LNCAP (cell line): ENCODE results near the gene ZNF219.
A peak's percentile ranks its signal among the peaks of the same experiment; 100 is the strongest.

Experiments used
- TF ChIP-seq, protein P1 (sequence below): fragments of 450-650 bp; IDR thresholded peaks from 2 replicates; pipeline ENCODE4 v1.5.1; 2017; ENCODE audit warnings: mild to moderate bottlenecking

Gene ZNF219

DNA sequence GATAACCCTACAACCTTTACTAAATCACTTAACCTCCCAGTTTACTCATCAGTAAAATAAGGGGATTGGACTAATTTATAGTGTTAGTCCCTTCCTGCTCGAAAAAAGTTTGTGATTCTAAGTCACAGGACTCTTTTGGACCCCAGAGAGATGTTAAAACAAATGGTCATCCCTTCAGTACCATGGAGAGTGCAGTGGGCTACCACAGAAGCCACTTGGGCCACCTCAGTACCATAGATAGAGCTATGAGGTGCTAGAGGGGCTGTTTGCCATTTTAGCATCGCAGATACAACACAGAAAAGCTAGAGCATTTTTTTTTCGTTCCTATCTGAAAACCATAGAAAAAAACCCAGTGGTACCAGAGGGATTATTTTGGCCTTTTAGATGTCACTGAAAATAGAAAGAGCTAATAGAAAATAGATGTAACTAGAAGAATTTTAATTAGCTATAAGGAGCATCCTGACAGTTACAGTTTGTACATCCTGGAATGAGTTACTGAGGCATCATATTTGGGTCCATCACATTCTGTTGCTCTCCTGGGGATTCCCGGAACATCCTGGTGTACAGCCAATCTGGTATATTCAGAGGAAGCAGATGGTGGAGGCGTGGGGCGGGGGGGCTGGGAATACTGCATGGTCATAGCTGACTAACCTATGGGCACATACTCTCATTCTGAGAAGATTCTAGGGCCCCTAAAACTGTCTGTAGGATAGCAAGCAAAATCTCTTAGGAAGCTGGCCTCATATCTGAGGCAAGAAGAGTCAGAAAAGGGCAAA lies 2.8 kb downstream of the ZNF219 start:
- TF ChIP-seq, protein P1, sequence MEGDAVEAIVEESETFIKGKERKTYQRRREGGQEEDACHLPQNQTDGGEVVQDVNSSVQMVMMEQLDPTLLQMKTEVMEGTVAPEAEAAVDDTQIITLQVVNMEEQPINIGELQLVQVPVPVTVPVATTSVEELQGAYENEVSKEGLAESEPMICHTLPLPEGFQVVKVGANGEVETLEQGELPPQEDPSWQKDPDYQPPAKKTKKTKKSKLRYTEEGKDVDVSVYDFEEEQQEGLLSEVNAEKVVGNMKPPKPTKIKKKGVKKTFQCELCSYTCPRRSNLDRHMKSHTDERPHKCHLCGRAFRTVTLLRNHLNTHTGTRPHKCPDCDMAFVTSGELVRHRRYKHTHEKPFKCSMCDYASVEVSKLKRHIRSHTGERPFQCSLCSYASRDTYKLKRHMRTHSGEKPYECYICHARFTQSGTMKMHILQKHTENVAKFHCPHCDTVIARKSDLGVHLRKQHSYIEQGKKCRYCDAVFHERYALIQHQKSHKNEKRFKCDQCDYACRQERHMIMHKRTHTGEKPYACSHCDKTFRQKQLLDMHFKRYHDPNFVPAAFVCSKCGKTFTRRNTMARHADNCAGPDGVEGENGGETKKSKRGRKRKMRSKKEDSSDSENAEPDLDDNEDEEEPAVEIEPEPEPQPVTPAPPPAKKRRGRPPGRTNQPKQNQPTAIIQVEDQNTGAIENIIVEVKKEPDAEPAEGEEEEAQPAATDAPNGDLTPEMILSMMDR: no peak

DNA sequence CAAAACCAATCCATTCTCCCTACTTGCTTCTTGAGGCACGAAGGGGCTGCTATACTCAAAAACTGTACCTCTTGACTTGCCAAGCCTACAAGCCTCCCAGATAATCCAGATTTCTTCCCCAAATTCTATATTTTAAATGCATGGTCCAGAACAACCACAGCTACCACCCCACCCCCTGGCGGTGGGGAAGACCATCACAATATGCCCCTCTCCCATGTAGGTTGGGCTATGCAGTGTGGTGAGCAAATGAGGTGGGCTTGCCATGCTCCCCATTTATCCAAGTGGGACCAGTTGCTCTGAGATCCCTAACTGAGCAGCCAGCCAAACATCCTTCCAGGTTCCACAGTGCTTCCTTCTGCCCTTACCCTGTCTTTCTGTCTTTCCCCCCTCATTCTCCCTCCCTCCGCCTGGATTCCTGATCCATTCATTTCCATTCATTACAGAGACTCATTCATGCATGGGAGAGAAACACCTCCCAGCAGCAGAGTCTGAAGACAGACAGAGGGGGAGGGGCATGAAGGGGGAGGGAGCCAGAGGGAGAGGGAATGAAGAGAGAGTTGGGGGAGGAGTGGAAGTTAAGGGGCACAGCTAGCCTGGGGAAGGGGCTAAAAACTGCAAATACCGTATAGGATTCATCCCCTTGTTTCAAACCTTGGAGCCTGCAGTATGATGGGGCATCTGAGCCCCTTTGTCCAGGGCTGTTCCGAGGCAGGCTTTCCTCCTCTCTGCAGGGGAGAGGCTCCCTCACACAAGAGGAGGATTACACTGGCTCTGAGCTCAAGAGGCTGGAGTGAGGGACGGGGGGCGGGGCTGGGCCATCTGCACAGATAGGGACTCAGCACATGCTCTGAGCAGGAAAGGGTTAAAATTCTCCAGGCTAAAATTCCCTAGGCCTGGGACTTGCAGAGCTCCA lies 4.4 kb downstream of the ZNF219 start:
- TF ChIP-seq, protein P1: no peak

DNA sequence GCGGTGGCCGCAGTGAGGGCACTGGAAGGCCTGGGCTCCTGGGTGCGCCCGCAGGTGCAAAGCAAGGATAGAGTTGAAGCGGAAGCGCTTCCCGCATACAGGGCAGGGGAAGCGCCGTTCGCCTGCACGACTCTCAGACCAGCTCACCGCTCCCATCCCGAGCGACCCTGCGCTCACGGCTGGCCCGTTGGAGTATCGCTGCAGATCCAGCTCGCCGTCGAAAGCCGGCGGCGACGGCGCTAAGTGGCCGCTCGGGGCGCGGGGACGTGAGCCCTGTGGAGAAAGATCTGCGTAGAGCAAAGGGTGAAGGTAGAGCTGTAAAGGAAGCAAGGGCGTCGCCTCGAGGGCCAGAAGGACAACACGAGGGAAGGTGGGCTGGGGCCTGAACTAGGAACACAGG lies 5.4 kb downstream of the ZNF219 start:
- TF ChIP-seq, protein P1: no peak

DNA sequence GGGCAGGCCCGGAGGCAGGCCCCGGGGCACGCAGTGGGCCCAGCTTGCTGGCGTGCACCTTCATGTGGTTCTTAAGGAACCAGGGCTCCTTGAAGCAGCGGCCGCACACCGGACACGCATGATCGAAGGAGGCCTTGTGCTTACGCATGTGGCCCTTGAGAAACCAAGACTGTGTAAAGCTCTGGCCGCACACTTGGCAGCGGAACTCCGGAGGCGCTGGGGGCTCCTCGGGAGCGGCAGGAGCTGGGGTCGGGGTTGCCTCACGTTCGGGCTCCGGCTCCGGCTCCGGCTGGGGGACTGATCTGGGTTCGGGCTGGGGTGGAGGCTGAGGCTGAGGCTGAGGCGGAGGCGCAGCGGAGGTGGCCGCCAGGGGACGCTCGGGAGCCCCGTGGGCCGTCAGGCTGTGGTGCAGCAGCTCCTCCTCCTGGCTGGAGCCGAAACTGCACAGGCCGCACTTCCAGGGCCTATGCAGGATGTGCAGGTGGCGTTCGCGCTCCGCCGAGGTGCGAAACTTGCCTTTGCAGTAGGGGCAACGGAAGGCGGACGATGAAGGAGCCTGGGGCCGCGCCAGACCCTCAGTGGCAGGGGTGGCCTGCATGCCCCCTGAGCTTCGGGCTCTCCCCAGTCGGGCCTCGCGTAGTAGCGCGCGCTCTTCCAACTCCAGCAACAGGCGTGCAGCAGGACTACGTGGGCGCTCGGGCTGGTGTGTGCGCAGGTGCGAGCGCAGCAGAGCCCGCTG lies 6.0 kb downstream of the ZNF219 start:
- TF ChIP-seq, protein P1: peak; percentile 100

DNA sequence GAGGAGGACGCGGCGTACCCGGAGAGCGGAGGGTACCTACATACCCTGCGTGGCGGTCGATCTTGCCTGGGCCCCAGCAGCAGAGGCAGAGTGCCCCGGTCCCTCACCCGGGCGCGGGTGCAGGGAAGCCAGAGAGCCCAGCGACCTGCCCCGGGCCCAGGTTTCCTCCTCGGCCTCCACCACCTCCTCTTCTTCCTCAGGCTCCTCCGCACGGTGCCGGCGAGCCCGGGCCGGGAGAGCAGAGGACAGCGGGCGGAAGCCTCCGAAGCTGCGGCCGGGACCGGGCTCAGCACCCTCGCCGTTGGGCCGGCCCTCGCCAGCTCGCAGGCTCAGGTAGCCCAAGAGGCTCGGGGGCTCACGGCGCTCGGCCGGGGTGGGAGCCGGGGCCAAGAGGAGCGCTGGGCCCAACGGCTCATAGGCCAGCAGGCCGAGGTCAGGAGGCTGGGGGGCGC lies 6.6 kb downstream of the ZNF219 start:
- TF ChIP-seq, protein P1: no peak

DNA sequence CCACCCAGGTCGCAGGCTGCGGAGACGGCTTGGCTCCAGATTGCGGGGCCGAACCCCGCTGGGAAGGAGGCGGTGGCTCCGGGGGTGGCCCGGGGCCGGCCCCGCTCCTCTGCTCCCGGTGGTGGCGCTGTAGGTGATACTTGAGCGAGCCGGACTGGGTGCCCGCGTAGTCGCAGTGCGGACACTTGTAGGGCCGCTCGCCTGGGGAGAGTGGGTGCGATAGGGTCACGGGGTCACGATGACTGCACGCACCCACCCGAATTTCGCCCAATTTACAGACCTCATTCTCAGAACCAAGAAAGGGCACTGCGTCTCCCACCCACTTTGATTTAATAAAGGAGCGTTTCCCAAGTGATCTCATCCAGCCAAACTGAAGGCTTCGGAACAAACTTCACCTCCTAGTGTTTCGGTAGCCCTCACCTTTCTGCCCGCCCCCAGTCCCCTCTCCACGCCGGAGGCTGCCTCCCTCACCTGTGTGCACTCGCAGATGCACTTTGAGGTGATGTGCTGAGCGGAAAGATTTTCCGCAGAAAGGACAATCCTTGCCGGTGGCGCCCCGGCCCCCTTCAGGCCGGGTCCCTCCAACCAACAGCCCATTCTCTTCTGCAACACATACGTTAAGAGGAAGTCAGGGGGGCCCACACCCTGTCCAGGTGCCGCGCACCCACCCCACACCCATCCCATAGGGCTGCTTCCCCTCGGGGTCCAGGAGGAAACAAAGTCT lies 7.4 kb downstream of the ZNF219 start:
- TF ChIP-seq, protein P1: no peak
